ENCODE data around the gene MEIOSIN.

Gene MEIOSIN

GRCh38 chr19:45801603-45802175 is 68.5 kb downstream of the MEIOSIN start:
- no peak for DNase-seq (ENCODE audit: low read depth)

GRCh38 chr19:45804140-45804958 is 71.1 kb downstream of the MEIOSIN start:
- no peak for DNase-seq (ENCODE audit: low read depth)

DNA sequence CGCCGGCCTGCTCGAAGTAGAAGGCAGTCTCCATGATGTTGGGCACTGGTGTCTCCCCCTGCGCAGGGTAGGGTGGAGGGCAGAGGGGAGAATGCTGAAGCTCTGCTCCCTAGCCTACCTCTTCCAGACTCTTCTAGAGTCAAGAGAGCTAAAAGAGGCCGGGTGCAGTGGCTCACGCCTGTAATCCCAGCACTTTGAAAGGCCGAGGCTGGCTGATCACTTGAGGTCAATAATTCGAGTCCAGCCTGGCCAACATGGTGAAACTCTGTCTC is 71.7 kb downstream of the MEIOSIN start:
- DNase-seq (ENCODE audit: low read depth), result no peak

- DNase-seq (ENCODE audit: low read depth), result no peak
Measured at GRCh38 chr19:45805719-45806118, 72.5 kb downstream of the MEIOSIN start.

DNA sequence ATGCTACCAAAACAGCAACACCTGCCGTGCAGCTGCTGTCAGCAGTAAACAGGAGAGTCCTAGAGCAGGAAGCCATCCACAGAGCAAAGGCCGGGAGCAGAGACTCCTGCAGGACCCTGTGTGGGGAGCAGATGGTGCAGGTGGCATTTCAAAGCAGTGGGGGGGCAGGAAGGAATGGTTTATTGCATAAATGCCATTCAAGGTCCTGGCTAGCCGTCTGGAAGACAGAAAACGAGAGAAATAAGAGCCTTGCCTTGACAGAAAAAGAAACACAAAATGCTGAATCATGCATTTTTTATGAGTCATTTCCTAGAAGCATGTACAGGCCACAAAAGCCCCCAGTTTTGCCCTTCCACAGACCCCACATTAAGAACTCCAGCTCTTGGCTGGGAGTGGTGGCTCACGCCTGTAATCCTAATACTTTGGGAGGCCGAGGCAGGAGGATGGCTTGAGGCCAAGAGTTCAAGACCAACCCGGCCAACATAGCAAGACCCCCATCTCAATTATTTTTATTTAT is 76.5 kb downstream of the MEIOSIN start:
- DNase-seq (ENCODE audit: low read depth), result peak; percentile 73

- DNase-seq (ENCODE audit: low read depth), result no peak
Measured at GRCh38 chr19:45812297-45812696, 79.1 kb downstream of the MEIOSIN start.
